AG08396 (cell line): ENCODE measurements around the gene DCTN1.
"Not testable (repeated sequence)": the region's sequence is repeated elsewhere in the genome, so short reads cannot be mapped to it uniquely, and the experiment has no call there.

Experiments
- DNase-seq: peaks from one replicate; pipeline ENCODE4 v3.0.0; 2012; ENCODE audit warnings: low spot score, mixed read lengths

DCTN1 gene

DNA sequence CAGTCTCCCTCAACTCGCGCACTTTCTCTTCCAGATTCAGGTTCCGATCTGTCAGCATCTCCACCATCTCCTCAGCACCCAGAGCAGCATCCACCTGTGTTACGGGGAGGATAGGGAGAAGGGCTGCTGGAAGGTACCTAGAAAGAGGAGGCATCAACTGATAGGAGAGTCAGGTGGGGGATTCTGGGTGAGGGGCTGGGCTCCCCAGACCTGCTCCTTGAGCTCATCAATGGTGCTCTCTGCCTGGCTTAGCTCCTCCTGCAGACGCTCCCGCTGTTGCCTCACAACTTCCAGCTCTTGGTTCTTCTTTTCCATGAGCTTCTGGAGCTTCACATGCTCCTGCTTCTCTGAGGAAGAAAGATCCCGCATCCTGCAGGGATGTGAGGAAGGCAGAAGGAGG lies 10.1 kb downstream of the DCTN1 start:
- no peak for DNase-seq

DNA sequence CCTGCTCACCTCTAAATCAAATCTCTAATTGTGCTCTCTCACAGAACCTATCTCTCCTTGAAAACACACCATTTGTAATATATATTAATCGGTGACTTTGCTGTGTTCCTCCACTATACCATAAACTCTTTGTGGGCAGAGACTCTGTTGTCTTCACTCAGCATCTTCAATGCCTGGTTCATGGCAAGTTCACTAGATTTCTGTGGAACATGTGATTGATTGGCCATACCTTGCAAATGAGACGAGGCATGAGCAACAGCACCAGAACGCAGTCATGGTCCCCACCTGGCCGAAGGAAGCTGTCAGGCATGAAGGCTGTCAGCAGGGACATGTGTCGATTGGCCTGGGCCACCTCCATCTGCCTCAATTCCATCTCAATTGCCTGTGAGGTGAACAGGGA lies 11.6 kb downstream of the DCTN1 start:
- DNase-seq, result no peak

DNA sequence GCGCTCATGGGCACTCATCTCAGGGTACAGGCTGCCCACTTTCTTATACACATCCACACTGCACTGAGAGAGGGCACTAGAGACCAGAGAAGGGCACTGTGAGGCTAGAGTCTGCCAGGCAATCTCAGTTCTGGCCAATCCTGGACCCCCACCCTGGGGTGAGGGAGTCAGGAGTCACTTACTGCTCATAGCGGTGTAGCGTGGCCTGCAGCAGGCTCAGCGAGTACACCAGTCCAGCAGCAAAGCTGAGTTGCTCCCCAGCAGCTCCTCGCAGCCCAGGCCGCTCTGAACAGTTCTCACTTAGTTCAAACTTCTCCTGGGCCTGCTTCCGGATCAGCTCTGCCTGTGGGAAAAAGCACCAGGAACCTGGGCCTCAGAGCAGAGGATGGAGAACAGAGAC lies 12.3 kb downstream of the DCTN1 start:
- DNase-seq, result no peak

DNA sequence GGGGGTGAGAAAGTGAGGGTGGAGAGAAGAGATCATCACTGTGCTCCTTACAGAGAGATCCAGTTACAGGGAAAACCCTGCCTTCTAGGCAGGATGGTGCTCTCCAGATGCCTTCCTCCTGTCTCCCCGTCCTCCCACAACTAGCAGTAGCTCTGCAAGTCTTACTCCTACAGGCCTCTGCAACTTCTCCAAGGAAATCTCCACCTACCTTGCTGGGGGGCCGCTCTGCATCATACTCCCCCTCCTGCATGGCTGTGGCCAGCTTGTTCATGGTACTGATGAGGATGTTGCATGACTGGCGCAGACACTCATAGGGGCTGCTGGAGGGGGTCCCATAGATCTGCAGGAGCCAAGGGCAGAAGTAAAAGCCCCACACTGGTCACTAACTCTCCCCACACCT lies 14.1 kb downstream of the DCTN1 start:
- DNase-seq, result no peak

DNA sequence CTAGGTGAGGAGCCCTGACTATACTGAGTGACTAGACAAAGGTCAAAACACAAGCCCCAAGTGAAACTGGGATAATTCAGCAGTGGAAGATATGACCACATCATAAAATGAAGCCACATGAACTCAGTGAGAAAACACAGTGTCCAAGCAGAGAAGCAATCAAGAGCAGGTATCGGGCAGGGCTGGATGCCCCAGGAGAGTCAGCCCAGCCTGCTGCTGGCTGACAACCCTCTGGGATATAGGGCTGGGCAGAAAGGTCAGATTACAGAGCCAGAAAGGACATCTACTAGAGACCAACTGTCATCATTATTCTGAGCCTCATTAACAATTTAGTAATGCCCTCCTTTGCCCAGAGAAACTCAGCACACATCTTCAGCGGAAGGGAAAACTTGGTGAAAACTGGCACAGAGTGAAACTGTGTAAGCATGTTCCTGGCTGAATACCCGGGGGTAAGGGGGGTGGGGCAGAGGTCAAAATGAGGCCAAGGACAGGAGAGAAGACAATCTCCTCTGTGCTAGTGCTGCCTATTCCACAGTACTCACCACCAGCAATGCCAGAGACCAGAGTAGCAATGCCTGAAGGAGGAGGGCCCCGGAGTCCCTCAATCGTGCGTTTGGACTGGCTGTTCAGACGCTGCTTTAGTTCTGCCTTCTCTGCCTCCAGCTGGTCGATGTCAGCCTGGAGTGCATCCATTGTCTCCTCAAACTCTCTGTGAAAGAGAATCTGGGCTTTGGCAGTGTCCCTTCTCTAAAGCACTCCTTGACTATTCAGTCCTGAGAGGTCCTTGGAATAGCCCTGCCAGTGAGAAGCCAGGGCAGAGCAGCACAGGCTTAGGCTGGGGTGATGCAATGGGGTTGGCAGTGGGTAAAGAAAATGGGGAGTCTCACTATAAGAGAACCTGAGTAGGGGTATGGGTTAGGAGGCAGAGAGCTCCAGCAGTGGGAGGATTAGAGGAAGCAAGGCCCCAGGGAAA lies 15.3 kb downstream of the DCTN1 start:
- DNase-seq, result no peak

DNA sequence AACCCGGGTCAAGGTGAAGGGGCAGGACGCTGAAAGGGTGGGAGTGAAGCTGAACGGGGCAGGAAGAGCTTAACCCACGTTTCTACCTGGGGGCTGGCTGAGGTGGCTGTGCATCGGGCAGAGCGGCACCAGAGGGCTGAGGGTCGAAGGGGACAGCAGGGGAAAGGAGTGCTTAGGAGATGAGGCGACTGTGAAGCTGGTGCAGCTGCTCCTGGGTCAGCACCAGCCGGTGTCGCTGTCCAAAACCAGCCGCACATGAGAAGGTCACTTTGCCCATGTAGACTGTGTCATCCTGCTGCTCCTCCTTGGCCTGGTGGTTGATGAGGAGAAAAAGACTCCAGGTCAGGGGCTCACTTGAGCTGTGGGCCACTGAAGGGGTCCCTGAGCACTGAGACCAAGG lies 18.8 kb downstream of the DCTN1 start:
- DNase-seq, result no peak

DNA sequence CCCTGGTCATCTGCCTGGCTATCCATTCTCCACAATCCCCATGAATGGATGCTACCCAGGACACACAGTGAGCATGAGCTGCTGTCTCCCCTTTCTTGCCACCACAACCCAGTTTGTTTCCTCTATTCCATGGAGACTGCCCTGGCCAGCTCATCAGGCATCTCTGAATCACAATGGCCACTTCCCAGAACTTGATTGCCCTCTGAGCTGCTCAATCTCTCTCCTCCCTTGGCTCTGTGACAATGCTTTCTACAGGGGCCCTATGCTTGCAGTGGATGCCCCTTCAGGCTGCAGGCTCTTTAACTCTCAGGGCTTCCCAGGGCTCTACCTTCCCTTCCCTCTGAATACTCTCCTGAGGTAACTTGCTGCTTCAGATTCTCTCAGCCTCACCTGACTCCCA lies 22.5 kb downstream of the DCTN1 start:
- DNase-seq, result no peak

DNA sequence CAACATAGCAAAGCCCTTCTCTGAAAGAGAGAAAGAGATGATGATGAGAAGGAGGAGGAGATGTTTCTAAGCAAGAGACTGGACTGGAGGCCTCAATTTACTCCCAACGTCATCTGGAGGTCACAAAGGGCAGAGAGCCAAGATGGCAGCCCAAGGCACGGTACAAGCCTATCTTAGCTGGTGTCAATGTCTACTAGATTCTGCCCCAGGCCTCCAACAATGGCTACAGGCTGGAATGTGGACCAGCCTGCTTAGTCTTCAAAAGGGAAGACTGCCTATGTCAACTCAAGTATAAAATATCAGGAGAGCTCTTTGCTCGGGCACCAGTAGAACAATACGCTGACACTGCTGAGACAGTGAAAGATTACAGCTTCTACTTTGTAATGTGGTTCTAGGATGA lies 30.2 kb downstream of the DCTN1 start:
- no peak for DNase-seq

DNA sequence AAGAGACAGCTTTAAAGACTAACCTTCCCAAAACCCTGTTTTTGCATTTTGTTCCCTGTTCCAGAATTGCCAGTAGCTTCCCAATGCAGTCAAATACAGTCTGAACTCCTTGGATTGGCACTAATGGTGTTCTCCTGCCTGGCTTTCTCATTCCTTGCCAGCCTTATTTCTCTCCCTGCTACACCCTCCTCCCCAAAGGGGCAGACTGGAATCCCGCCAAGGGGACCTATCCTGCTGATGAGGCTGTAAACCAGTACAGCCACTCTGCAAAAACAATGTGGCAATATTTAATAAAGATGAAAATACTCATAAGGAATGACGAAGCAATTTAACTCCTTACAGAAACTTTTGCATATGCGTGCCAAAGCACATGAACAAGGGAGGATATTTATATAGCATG lies 32.4 kb downstream of the DCTN1 start:
- no peak for DNase-seq

DNA sequence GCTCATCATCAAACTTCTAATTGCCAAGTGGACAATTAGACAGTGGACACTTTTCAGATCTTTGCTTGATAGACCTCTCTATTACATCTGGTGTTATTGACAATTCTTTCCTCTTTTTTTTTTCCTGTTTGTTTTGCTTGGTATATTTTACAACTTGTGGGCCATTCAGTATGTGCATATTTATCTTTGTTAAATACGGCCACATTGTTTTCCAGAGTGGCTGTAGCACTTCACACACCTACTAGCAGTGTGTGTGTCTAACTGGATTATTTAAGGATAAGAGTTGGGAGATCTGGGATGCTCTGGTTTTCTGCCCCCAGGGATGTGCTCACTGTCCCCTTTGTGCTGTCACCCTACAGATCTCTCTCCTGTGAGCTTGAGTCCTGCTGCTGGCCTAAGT lies 32.8 kb downstream of the DCTN1 start:
- no peak for DNase-seq

DNA sequence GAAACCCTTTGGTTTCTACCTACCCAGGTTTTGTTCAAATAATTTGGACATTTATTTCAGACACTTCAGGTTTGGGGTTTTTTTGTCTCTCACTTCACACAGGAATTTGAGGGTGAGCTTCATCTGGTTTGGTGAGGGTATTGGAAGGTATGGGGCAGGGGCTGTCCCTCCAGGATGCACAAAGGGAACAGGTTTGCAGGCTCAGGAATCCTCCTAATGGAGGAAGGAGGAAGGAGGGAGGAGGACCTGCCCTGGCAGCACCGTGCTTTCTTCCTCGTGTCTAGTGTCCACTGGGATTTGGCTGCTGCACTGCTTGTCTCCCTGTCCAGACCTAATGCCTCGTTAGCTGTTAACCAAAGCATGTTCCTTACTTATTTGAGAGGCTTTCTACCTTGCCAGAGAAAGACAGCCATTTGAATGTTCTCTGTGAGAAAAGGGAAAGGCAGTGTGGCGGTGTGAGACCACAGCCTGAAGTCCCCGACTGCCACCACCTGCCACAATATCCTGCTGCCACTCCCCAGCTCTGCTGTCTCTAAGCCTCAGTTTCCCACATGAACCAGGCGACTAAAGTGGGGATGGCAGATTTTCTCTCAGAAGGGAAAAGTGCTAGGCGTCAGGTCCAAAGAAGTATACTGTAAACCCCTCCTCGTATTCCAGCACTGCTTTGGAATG lies 34.7 kb downstream of the DCTN1 start:
- no peak for DNase-seq

DNA sequence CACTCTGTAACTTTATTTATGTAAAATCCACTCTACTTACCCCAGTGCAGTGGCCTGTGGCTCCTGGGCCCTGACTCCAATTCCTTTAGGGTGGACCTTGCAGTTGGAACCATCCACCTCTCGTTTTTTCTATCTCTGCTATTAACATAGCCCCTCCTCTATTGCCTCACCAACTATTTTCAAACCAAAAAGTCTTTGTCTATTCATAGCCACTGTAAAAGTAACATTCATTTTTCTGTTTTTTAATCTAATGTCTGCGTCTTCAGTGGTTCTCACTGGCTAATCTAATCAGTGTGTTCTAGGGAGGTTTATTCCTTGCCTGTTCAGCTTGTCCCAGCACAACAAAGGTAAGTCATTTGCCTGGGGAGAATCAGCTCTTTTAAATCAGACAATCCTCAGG lies 36.8 kb downstream of the DCTN1 start, which contains the start of gene SLC4A5:
Gene SLC4A5, minus strand, starts transcription at position 101 of the 400 bp plus-strand sequence. CDS start 28,393 bp downstream, outside the sequence.
- no peak for DNase-seq

DNA sequence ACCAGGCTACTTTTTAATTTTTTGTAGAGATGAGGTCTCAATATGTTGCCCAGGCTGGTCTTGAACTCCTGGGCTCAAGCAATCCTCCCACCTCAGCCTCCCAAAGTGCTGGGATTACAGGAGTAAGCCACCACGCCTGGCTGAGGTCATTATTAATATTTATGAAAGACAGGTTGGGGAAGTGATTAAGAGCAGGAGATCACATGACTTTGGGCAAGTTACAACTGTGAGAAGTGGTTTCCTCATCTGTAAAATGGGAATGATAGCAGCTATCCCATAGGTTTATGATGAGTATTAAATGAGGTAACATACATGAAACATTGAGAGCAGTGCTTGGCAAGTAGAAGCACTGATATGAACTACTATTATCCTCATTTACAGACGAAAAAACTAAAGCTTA lies 43.9 kb downstream of the DCTN1 start:
- not testable (repeated sequence) for DNase-seq

DNA sequence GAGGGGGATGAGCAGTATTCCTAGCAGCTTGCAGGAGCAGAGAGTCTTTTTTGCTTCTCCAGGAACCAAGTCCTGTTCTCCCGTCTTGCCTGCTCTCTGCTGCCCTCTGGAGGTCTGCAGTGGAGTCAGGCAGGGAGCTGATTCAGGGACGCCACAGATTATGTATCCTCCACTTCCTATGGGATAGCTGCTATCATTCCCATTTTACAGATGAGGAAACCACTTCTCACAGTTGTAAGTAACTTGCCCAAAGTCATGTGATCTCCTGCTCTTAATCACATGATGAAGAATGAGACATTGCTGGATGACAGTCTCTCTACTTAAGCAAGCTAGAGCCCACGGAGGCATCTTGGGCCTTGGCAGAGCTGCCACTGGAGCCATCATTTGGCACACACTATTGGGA lies 45.2 kb downstream of the DCTN1 start:
- DNase-seq, result peak; percentile 80

DNA sequence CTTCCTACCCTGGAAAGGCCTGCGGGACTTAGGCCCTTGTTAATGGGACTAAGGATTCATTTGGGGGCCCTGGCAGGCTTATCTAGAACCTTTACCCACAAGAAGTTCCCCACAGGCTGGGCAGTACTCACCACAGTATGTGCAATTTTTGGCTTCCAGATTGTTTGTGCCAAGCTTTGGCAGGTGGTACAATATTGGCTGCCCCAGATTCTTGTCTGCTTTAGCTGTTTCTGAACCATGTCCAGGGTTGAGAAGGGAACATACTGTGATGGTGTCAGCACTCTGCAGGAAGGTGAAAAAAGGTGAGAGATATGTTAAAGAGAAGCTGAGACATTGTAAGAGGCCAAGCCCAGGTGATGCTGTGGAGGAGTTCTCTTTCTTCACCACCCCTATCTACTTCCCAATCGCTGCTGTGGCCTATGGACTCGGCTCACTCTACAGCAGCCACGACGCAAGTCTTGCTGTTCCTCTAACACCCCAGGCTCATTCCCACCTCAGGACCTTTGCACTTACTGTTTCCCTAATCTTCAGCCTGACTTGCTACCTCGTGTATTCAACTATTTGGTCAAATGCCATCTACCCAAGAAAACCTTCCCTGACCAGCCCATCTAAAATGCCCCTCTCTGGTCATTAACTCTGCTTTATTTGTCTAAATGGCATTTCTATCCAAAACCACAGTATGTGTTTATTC lies 46.1 kb downstream of the DCTN1 start:
- no peak for DNase-seq

DNA sequence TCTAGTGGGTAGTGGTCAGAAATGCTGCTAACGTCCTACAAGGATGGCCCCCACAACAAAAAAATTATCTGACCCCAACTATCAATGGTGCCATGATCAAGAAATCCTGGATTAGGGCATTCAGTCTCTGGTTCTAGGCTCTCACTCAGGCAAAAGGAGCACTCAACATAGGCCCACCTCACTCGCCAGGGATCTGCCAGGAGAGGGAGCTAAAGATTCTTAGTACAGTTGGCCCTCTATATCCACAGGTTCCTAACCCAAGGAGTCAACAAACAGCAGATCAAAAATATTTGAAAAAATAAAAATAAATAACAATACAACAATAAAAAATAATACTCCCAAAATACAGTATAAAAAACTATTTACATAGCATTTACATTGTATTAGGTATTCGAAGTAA lies 46.9 kb downstream of the DCTN1 start:
- DNase-seq, result peak; percentile 44

DNA sequence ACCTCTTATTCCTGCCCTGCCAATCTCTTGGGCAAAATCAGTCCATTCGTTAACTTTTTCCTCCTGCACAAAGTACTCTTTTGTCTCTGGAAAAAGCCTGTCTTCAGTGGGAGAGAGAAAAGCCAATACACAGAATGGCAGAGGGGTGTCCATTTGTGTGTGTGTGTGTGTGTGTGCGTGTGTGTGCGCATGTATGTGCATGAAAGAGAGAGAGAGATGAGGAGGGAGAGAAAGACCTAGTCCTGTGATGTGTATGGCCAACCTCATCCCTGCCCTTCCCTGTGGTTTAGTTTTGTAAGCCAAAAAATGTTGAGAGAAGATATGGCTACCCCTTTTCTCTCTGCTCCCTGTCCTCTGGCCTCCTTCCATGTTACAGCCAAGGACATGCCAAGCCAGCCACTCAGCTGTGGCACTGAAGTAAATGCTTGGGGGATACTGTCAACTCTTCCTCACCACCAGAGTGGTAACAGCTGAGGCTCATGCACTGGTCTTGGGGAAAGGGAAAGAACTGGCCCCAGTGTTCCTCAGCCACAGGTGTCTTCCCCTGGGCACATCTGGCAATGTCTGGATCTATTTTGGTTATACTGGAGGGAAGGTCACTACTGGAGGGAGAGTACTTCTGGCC lies 47.4 kb downstream of the DCTN1 start:
- no peak for DNase-seq

DNA sequence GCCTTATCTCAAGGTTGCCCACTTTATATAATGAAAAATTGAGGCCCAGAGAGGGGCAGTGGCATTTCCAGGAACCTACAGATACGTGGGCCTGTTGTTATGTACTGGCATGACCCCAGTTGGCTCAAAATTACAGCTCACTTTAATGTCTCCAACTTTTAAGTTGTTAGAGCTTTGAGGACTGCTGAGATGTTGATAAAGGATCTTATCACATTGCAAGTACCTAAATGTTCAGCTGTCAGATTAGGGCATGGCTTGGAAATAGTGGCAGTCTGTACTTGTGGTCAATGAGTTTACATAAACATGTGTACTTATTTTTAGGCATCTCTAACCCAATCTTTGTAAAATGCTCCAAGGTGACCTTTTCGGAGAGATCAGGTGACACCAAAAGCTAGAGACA lies 51.5 kb downstream of the DCTN1 start:
- no peak for DNase-seq

DNA sequence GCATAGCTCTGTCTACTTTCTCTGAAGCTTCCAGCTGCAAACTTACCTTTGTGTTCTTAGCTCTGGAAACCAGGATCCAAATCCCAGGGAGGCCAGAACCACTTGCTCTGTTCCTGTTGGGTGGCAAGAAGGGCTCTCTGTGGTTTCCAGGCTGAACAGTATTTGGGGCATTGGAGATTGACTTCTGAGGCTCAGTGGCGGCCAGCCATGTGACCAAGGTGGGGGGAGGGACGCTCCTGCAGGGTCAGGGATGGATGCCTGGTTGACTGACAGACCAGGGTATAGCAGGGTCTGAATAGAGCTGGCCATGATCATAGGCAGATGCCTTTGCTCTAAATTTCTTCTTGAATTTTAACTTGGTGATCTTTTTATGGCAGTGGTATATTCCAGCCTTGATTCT lies 52.0 kb downstream of the DCTN1 start:
- DNase-seq, result no peak

DNA sequence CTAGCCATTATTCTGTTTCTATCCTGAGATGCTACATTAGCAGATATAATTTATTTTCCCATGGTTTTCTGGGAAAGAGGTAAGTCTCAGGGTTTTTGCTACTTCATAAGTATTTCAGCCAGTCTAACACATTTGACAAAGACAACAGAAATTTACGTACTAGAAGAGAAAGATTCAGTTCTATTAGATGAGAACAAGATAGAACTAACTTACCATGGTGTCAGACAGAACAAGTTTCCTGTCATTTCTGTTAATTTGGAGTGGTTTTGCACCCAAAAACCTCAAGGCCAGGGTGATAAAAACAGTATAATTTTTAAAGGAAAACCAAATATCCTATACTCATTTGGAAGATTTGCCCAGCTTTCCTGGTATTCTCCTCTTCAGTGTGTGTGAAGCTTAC lies 52.5 kb downstream of the DCTN1 start:
- DNase-seq, result no peak

DNA sequence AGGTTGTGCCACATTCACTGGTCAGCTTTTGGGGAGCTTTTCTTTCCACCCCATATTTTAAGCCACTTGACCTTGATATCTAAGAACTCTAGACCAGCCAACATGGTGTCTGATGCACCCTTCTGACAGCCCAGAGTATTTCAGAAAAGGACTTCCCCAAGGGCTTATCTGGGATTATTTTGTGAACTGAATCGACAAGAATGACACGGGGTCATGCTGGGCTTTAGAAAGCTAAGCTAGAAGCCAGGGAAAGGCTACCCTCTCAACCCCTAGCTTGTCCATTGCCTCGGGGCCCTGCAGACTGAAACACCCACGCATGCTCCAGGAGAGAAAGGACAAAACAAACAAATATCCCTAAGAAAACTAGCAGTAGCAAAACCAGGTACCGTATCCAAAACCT lies 52.9 kb downstream of the DCTN1 start:
- DNase-seq, result no peak

DNA sequence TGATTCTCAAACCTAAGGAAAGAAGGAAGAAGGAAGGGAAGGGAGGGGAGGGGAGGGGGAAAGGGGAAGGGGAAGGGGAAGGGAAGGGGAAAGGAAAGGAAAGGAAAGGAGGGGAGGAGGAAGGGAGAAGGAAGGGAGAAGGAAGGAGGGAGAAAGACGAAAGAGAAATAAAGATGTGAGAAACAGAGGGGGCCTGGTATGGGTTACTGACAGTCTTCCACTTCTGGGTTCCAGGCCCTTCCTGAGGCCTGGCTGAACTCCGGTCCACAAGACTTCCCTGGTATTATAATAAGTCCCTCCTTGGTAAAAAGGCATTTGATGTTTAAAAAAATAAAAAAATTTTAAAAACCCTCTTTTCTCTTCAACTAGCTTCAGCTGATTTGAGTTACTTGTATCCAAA lies 54.3 kb downstream of the DCTN1 start:
- no peak for DNase-seq
